Thymus (tissue), 11 donors: ENCODE measurements around the gene SFMBT2. TPM values are rescaled to one million over a fixed set of nuclear protein-coding genes. Genes with fewer than 3 reads are reported as not detected.

Experiments
- DNase-seq, 9 donors: peaks; one replicate each; pipeline ENCODE4 v3.0.0-alpha.2; 2013; ENCODE audit warnings: low spot score in 9 of 9, low read depth in 6 of 9, missing footprints in 1 of 9
- H3K27ac ChIP-seq, 2 donors: one replicate each; pipeline ENCODE4 v1.5.1; 2013; ENCODE audit warnings: control low read depth in 1 of 2, low read depth in 1 of 2, low read length in 1 of 2, mild to moderate bottlenecking in 1 of 2, moderate library complexity in 1 of 2
- H3K27me3 ChIP-seq, 2 donors: one replicate each; pipeline ENCODE4 v1.5.1; 2013; ENCODE audit warnings: low read length in 1 of 2; ENCODE audit not compliant: control insufficient read depth in 2 of 2, insufficient read depth in 1 of 2
- H3K36me3 ChIP-seq, 2 donors: one replicate each; pipeline ENCODE4 v1.5.1; 2013; ENCODE audit warnings: low read length in 1 of 2, mild to moderate bottlenecking in 1 of 2, moderate library complexity in 1 of 2; ENCODE audit not compliant: control insufficient read depth in 2 of 2, insufficient read depth in 2 of 2
- H3K4me1 ChIP-seq, 2 donors: one replicate each; pipeline ENCODE4 v1.5.1; 2013; ENCODE audit warnings: low read length in 2 of 2; ENCODE audit not compliant: control insufficient read depth in 2 of 2, insufficient read depth in 2 of 2
- H3K4me3 ChIP-seq, 2 donors: one replicate each; pipeline ENCODE4 v1.5.1; 2013; ENCODE audit warnings: low read length in 2 of 2, control low read depth in 1 of 2, mild to moderate bottlenecking in 1 of 2
- H3K9me3 ChIP-seq, 2 donors: one replicate each; pipeline ENCODE4 v1.5.1; 2013; ENCODE audit warnings: low read length in 1 of 2, mild to moderate bottlenecking in 1 of 2; ENCODE audit not compliant: control insufficient read depth in 2 of 2, insufficient read depth in 1 of 2
- WGBS: extraction: QIAGEN DNeasy Blood & Tissue Kit; methylation state at CpG from one replicate; pipeline ENCODE4 v1.1.7; 2013; 5-methylcytosine and 5-hydroxymethylcytosine counted together
- polyA plus RNA-seq: library from polyadenylated mRNA; stranded (reverse); fragments of 200-250 nt; gene quantifications from one replicate; pipeline ENCODE4 v1.2.3, GENCODE V29; 2013
- total RNA-seq: library from RNA; stranded (reverse); fragments of 120-200 nt; gene quantifications from one replicate; pipeline ENCODE4 v1.2.4, GENCODE V29; 2013
- donor health status: healthy.

Gene SFMBT2
- total and polyA plus RNA-seq, 2 donors: 8.8 to 9.7 TPM

DNA sequence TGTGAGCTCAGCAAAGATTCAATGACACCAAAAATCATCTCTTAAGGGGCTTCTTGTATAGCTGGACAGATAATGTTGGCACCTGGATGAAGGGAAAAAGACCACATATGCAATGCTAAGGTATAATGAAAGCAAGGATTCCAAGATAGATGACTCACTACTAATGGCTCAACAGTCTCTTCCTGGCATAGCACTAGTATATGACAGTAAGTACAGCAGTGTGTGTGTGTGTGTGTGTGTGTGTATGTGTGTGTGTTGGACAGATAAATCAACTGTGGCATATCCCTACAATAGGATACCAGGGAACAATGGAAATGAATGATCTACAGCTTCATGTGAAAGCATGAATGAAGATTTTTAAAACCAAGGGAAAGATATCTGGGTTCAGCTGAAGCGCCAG, 257.1 kb downstream of the SFMBT2 start:
- Histone ChIP-seq H3K4me3 (no peak overlapping the region), H3K36me3 (no peaks in the 10 kb centered on the region), H3K27ac (no peak overlapping the region), H3K4me1 (no peaks in the 10 kb centered on the region), H3K9me3 (no peaks in the 10 kb centered on the region), H3K27me3 (no peaks in the 10 kb centered on the region)
- WGBS: 99% methylated on average over 1 of the region's 1 CpG
- DNase-seq: no peak

DNA sequence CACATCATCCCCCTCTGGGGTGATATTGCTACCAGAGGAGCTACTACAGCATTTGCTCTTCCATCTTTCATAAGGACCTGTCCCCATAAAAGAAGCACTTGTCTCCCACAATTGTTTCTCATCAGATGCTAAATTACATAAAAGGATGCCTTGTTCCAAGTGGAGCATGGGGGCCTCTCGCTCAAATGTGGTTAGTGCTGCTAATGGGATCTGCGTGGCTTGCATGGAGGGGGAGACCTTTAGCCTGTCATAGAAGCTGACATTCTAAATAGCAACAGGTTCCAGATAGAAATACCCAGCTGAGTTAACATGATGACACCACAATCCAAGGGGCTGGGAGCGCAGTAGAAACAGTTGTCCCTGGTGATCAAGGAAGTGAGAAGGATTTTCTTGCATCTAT, 257.9 kb downstream of the SFMBT2 start:
- Histone ChIP-seq H3K4me3 (no peak overlapping the region), H3K36me3 (no peaks in the 10 kb centered on the region), H3K27me3 (no peaks in the 10 kb centered on the region), H3K4me1 (no peaks in the 10 kb centered on the region), H3K9me3 (no peaks in the 10 kb centered on the region), H3K27ac (no peak overlapping the region)
- 96% methylated on average over 3 of the region's 3 CpGs for WGBS
- no peak for DNase-seq

GRCh38 chr10:7152341-7152740, 258.5 kb downstream of the SFMBT2 start:
- DNase-seq: no peak
- H3K9me3 ChIP-seq: no peaks in the 10 kb centered on the region

DNA sequence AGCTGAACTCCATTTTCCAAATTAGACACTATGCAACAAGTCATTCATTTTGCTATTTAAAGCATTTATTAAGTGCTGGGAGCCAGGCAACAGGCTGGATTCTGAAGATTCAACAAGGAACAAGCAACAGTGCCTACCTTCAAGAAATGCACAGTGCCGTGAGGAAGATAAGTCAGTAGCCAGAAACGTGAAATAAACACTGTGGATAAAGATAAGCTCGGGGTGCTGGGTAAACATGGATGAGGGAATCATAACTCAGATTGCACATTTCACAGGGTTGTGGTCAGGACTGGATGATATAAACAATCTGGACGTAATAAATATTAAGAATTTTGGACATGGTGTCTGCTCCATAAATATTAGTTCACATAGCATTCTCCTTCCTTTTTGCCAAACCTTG, 259.3 kb downstream of the SFMBT2 start:
- no peak for DNase-seq
- no peaks in the 10 kb centered on the region for H3K9me3 ChIP-seq
- no peak overlapping the region for H3K27ac ChIP-seq

More at GRCh38 chr10:7152341-7152740, 258.5 kb downstream of the SFMBT2 start:
- Histone ChIP-seq H3K36me3 (no peaks in the 10 kb centered on the region), H3K27ac (no peak overlapping the region), H3K27me3 (no peaks in the 10 kb centered on the region), H3K4me1 (no peaks in the 10 kb centered on the region), H3K4me3 (no peak overlapping the region)
- 90% methylated on average over 2 of the region's 2 CpGs for WGBS

GRCh38 chr10:7150349-7150748, 260.5 kb downstream of the SFMBT2 start:
- no peak for DNase-seq
- Histone ChIP-seq H3K36me3 (no peaks in the 10 kb centered on the region), H3K27ac (no peak overlapping the region), H3K4me1 (no peaks in the 10 kb centered on the region), H3K4me3 (no peak overlapping the region), H3K9me3 (no peaks in the 10 kb centered on the region), H3K27me3 (no peaks in the 10 kb centered on the region)
- 92% methylated on average over 4 of the region's 4 CpGs for WGBS

More for the DNA sequence above, 259.3 kb downstream of the SFMBT2 start:
- 95% methylated on average over 4 of the region's 4 CpGs for WGBS
- no peaks in the 10 kb centered on the region for H3K36me3 ChIP-seq
- H3K4me1 ChIP-seq: no peaks in the 10 kb centered on the region
- no peak overlapping the region for H3K4me3 ChIP-seq
- H3K27me3 ChIP-seq: no peaks in the 10 kb centered on the region

- H3K36me3 ChIP-seq: no peaks in the 10 kb centered on the region
- H3K4me1 ChIP-seq: no peaks in the 10 kb centered on the region
- WGBS: 80% methylated on average over 3 of the region's 3 CpGs
- no peak overlapping the region for H3K4me3 ChIP-seq
- H3K9me3 ChIP-seq: no peaks in the 10 kb centered on the region
- no peaks in the 10 kb centered on the region for H3K27me3 ChIP-seq
- no peak for DNase-seq
- H3K27ac ChIP-seq: no peak overlapping the region
Observed at GRCh38 chr10:7146189-7146588, 264.6 kb downstream of the SFMBT2 start.

GRCh38 chr10:7136016-7136415, 274.8 kb downstream of the SFMBT2 start:
- Histone ChIP-seq H3K27ac (no peak overlapping the region), H3K9me3 (no peaks in the 10 kb centered on the region), H3K4me3 (no peak overlapping the region), H3K4me1 (no peaks in the 10 kb centered on the region), H3K36me3 (no peaks in the 10 kb centered on the region), H3K27me3 (no peaks in the 10 kb centered on the region)
- WGBS: 97% methylated on average over 5 of the region's 5 CpGs
- no peak for DNase-seq

GRCh38 chr10:7135188-7135587, 275.6 kb downstream of the SFMBT2 start:
- Histone ChIP-seq H3K36me3 (no peaks in the 10 kb centered on the region), H3K4me1 (no peaks in the 10 kb centered on the region), H3K27ac (no peak overlapping the region), H3K27me3 (no peaks in the 10 kb centered on the region), H3K9me3 (no peaks in the 10 kb centered on the region), H3K4me3 (no peak overlapping the region)
- DNase-seq: no peak

DNA sequence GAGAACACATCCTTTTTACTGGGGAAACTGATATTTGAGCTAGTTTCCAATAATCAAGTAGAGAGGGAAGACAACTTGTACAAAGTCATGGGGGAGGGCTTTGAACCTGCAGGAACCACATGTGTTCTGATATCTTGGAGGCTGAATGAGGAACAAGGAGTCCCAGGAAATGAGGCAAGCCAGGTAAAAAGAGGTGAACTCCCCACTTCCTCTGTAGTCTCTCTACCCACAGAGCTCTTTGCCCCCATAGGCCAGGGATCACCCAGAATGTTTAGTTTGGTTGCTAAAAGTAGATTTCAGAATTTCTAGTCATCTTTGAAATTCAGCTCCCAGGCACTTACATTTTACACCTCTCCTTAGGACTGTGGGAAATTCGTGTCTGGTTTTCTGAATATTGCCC, 276.4 kb downstream of the SFMBT2 start:
- Histone ChIP-seq H3K4me1 (no peaks in the 10 kb centered on the region), H3K27ac (no peak overlapping the region), H3K36me3 (no peaks in the 10 kb centered on the region), H3K4me3 (no peak overlapping the region), H3K27me3 (no peaks in the 10 kb centered on the region), H3K9me3 (no peaks in the 10 kb centered on the region)
- WGBS: 86% methylated on average over 1 of the region's 1 CpG
- DNase-seq: peak in 2 of 9 donors; percentile 11 to 12

GRCh38 chr10:7133958-7134357, 276.9 kb downstream of the SFMBT2 start:
- Histone ChIP-seq H3K36me3 (no peaks in the 10 kb centered on the region), H3K27me3 (no peaks in the 10 kb centered on the region)
- WGBS: 98% methylated on average over 6 of the region's 6 CpGs

More at GRCh38 chr10:7133958-7134357, 276.9 kb downstream of the SFMBT2 start:
- Histone ChIP-seq H3K4me3 (no peak overlapping the region), H3K27ac (no peak overlapping the region), H3K4me1 (no peaks in the 10 kb centered on the region), H3K9me3 (no peaks in the 10 kb centered on the region)
- DNase-seq: no peak
